Fibroblast of villous mesenchyme (primary cell): ENCODE data around the gene DCC. TPM values are rescaled to one million over a fixed set of nuclear protein-coding genes. Genes with fewer than 3 reads are reported as not detected.

Source experiments
- DNase-seq: peaks from one replicate; pipeline ENCODE4 v3.0.0-alpha.2; 2010; ENCODE audit warnings: low read depth
- H3K4me3 ChIP-seq: 2 replicates; pipeline ENCODE4 v1.5.1; 2011; ENCODE audit warnings: low read depth, mild to moderate bottlenecking, low read length
- CTCF ChIP-seq: IDR thresholded peaks from 2 replicates; pipeline ENCODE4 v1.5.1; 2012; ENCODE audit warnings: low read depth, mild to moderate bottlenecking, low read length; ENCODE audit not compliant: insufficient read depth
- total RNA-seq: library from RNA; depleted of rRNA; stranded (reverse); fragments of >200 nt; gene quantifications from 2 replicates; pipeline ENCODE4 v1.2.3, GENCODE V29; 2012

DCC gene
- total RNA-seq, 1 donor = not detected

GRCh38 chr18:52933356-52933755 lies 593.4 kb downstream of the DCC start:
- no peak for TF ChIP-seq CTCF
- H3K4me3 ChIP-seq = no peak overlapping the region
- DNase-seq = no peak

GRCh38 chr18:52936931-52937330 lies 596.9 kb downstream of the DCC start:
- TF ChIP-seq CTCF = no peak
- no peak for DNase-seq
- H3K4me3 ChIP-seq = no peak overlapping the region

GRCh38 chr18:52937840-52938239 lies 597.8 kb downstream of the DCC start:
- H3K4me3 ChIP-seq = no peak overlapping the region
- no peak for TF ChIP-seq CTCF
- no peak for DNase-seq

GRCh38 chr18:52945552-52945951 lies 605.6 kb downstream of the DCC start:
- no peak overlapping the region for H3K4me3 ChIP-seq
- DNase-seq = no peak
- no peak for TF ChIP-seq CTCF

- H3K4me3 ChIP-seq = no peak overlapping the region
- no peak for TF ChIP-seq CTCF
- DNase-seq = no peak
These were observed 609.0 kb downstream of the DCC start for GRCh38 chr18:52948868-52949444.

GRCh38 chr18:52950155-52950554 lies 610.2 kb downstream of the DCC start:
- H3K4me3 ChIP-seq = no peak overlapping the region
- TF ChIP-seq CTCF = no peak
- DNase-seq = no peak

GRCh38 chr18:52953387-52953786 lies 613.4 kb downstream of the DCC start:
- no peak for TF ChIP-seq CTCF
- no peak overlapping the region for H3K4me3 ChIP-seq
- DNase-seq = no peak
